ENCODE results near the gene SLC29A2. TPM values are rescaled to one million over a fixed set of nuclear protein-coding genes. Genes with fewer than 3 reads are reported as not detected.

The SLC29A2 gene
- total RNA-seq, 6 experiments from 2014 or later, result not detected

GRCh38 chr11:66334605-66335442 lies 36.7 kb downstream of the SLC29A2 start:
- peaks cover 32% of the 10 kb centered on the region for H3K4me1 Mint-ChIP-seq (ENCODE audit: low read depth)
- H3K27ac Mint-ChIP-seq, result peak overlapping the region; percentile 100
- H3K36me3 Mint-ChIP-seq (ENCODE audit: low read depth), result peaks cover 19% of the 10 kb centered on the region
- TF ChIP-seq, protein P1, sequence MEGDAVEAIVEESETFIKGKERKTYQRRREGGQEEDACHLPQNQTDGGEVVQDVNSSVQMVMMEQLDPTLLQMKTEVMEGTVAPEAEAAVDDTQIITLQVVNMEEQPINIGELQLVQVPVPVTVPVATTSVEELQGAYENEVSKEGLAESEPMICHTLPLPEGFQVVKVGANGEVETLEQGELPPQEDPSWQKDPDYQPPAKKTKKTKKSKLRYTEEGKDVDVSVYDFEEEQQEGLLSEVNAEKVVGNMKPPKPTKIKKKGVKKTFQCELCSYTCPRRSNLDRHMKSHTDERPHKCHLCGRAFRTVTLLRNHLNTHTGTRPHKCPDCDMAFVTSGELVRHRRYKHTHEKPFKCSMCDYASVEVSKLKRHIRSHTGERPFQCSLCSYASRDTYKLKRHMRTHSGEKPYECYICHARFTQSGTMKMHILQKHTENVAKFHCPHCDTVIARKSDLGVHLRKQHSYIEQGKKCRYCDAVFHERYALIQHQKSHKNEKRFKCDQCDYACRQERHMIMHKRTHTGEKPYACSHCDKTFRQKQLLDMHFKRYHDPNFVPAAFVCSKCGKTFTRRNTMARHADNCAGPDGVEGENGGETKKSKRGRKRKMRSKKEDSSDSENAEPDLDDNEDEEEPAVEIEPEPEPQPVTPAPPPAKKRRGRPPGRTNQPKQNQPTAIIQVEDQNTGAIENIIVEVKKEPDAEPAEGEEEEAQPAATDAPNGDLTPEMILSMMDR (IDR thresholded peaks at IDR 0.05), result no peak
- H3K4me3 Mint-ChIP-seq, result peak overlapping the region; percentile 99
- H3K27me3 Mint-ChIP-seq (ENCODE audit: insufficient read depth), result peaks cover 19% of the 10 kb centered on the region
- no peak for DNase-seq
- no peaks in the 10 kb centered on the region for H3K9me3 Mint-ChIP-seq

GRCh38 chr11:66333896-66334604 lies 37.5 kb downstream of the SLC29A2 start:
- Mint-ChIP-seq H3K27me3 (ENCODE audit: insufficient read depth) (peaks cover 25% of the 10 kb centered on the region), H3K4me1 (ENCODE audit: low read depth) (peaks cover 28% of the 10 kb centered on the region), H3K36me3 (ENCODE audit: low read depth) (peaks cover 16% of the 10 kb centered on the region), H3K27ac (peak overlapping the region; percentile 67), H3K4me3 (peak overlapping the region; percentile 73), H3K9me3 (no peaks in the 10 kb centered on the region)
- TF ChIP-seq, protein P1 (IDR thresholded peaks at IDR 0.05), result no peak
- DNase-seq, result no peak

DNA sequence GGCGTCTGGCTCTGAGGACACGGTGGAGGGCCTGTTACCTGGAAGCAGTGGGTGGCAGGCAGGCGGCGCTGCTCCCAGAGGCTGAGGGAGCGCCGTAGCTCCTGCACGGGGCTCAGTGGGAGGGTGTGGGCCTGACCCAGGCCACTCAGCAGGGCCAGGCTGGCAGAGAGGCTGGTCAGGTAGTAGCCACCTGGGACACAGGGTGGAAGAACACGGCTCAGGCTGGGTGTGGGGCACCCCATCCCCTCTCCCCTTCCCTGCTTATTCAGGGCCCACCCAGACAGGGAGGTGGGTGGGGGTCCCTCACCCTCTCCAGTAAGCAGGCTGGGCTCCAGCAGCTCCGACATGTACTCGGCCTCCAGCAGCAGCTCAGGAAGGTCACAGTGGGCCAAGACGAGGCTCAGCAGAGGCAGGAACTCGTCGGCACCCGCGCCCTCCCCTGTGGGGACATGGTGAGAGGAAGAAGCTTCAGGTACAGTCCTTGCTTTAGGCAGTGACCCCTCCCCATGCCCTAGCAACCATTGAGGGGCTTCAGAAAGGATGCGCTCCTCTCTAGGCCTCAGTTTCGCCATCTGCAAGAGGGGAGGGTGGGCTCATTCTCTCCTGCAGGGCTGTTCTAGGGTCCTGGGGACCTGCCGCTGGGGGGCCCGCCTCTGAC lies 38.2 kb downstream of the SLC29A2 start:
- H3K9me3 Mint-ChIP-seq, result no peaks in the 10 kb centered on the region
- H3K27me3 Mint-ChIP-seq (ENCODE audit: insufficient read depth), result peaks cover 27% of the 10 kb centered on the region
- TF ChIP-seq, protein P1 (IDR thresholded peaks at IDR 0.05), result no peak
- peaks cover 29% of the 10 kb centered on the region for H3K4me1 Mint-ChIP-seq (ENCODE audit: low read depth)
- H3K4me3 Mint-ChIP-seq, result no peak overlapping the region
- H3K27ac Mint-ChIP-seq, result no peak overlapping the region
- H3K36me3 Mint-ChIP-seq (ENCODE audit: low read depth), result peaks cover 12% of the 10 kb centered on the region
- no peak for DNase-seq

GRCh38 chr11:66332371-66333219 lies 39.0 kb downstream of the SLC29A2 start:
- no peak overlapping the region for H3K4me3 Mint-ChIP-seq
- peak overlapping the region; percentile 45; the same call in 1 of the 2 replicates for H3K27ac Mint-ChIP-seq
- DNase-seq, result no peak
- TF ChIP-seq, protein P1 (IDR thresholded peaks at IDR 0.05), result no peak
- peaks cover 31% of the 10 kb centered on the region for H3K4me1 Mint-ChIP-seq (ENCODE audit: low read depth)
- peaks cover 25% of the 10 kb centered on the region for H3K27me3 Mint-ChIP-seq (ENCODE audit: insufficient read depth)
- H3K36me3 Mint-ChIP-seq (ENCODE audit: low read depth), result peaks cover 12% of the 10 kb centered on the region
- H3K9me3 Mint-ChIP-seq, result no peaks in the 10 kb centered on the region
